Measurements from ENCODE around the gene XAB2.

Gene XAB2

GRCh38 chr19:7622933-7623685 lies 6.2 kb downstream of the XAB2 start:
- TF ChIP-seq CTCF (IDR thresholded peaks at IDR 0.05; ENCODE audit: low read depth, low read length), result no peak
- DNase-seq (ENCODE audit: extremely low read depth, low read depth), result no peak

DNA sequence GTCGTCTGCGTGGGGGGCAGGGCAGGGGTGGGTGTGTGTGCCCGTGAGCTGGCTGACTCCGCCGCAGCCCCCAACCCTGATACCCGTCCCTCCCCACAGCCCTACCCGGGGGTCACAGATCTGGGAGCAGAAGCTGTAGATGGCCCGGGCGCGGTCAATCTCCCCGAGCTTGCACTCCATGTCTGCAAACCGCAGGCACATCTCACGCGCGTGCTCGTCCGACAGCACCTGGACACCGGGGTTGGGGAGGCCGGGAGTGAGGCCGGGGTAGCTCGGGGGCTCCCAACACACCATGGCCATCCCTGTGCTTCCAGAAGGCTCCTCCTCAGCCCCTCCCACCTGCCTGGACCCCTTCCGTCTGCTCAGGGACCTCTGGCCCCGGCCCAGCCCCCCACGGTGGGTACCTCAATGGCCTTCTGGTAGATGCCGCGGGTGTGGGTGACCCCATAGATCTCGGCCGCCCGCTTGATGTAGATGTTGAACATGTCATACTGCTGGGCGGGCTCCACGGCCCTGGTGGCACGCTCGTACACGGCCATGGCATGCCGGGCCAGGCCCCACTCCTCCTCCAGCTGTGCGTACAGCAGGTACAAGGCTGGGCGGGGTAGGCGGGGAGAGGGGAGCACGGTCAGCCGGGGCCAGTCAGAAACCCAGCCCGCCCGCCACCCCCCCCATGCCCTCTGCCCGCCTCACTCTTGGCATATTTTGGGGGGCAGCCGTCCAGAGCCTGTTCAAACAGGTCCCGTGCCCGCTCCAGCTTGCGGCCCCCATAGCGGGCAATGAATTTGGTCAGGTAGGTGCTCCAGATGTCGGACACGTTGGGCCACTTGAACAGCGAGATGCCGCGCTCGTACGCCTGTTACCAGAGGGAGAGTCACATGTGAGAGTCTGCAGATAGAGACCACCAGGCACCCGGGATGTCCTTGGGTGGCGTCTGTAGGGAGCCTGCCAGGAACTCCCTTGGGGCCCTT lies 8.6 kb downstream of the XAB2 start:
- TF ChIP-seq CTCF (IDR thresholded peaks at IDR 0.05; ENCODE audit: low read depth, low read length), result no peak
- DNase-seq (ENCODE audit: extremely low read depth, low read depth), result no peak

DNA sequence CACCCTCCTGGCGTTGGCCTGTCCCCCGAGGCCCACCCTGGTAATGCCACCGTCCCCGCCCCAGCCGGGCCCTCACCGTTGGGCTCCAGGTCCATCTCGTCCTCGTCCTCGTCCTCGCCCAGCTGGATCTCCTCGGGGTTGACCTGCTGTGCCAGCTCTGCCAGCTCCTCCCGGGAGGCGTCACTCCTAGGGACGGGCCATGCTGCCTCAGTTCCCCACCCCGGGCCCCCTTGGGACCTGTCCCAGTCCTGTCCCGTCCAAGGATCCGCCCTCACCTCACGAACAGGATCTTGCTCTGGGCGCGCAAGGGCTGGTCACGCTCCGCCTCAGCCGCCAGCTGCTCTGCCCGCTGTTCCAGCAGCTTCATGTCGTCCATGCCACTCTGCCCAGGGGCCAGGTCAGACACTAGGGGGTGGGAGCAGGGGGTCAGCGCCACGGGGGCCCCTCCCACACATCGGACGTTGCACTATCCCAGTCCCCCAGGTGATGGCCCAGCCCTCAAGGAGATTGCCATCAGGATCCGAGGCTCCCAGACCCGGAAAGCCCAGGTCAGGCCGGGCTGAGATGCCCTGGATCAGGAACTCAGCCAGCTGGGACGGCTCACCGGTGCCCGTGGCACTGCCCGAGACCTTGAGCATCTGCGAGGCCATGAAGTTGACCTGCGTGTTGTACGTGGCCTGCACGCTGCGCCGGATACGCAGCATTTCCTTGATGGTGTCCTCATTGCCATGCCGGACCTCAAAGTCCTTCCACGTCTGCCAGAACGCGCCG lies 9.5 kb downstream of the XAB2 start:
- TF ChIP-seq CTCF (IDR thresholded peaks at IDR 0.05; ENCODE audit: low read depth, low read length), result no peak
- DNase-seq (ENCODE audit: extremely low read depth, low read depth), result no peak

DNA sequence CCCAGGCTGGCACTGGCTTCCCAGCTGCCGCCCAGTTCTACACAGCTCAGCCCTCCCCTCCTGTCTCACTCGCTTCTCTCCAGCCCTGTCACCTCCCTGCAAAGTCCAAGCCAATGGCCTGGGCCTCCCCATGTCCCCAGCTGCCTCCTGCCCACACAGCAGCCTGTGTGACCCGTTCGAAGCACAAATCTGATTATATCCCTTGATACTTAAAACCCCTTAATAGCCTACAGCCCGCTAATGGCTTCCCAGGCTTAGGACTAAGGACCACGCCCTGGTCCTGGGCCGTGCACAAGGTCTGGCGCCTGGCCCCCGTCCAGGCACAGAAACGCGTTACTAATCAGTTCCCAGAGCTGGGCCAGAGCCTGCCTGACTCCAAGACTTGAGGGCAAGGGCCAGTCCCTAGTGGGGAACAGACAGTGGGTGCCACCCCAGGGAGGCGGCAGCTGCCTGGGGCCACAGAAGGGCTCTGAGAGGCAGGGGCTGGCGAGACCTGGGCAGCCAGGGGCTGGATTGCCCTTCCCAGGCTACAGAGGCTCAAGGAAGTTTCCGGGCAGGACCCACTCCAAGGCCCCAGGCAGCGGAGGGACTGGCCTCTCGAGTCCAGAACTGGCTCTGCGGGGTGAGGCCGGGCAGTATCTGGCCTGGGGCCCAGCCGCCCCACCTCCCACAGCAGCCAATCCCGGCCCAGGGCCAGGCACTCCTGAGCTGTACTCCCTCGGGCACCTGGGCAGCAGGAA lies 10.4 kb downstream of the XAB2 start:
- no peak for TF ChIP-seq CTCF (IDR thresholded peaks at IDR 0.05; ENCODE audit: low read depth, low read length)
- no peak for DNase-seq (ENCODE audit: extremely low read depth, low read depth)

DNA sequence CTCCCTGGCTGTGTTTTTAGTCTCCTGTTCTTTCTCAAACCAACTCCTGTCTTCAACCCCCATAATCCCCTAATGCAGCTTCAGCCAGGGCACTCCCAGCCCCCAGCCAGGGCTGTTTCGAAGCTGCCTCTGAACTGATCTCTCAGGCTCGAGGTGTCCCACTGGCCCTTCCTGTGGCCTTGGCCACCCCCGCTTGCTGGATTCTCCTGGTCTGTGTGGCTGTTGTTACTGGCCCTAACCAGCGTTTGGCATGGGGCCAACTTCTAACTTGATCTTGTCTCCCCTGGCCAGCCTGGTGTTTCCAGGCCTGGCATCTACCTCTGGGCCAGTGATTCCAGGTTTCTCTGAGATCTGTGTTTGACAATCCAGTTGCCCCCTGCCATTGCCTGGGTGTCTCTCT lies 11.0 kb downstream of the XAB2 start:
- TF ChIP-seq CTCF (IDR thresholded peaks at IDR 0.05; ENCODE audit: low read depth, low read length), result no peak
- DNase-seq (ENCODE audit: extremely low read depth, low read depth), result no peak

- DNase-seq (ENCODE audit: extremely low read depth, low read depth), result no peak
- TF ChIP-seq CTCF (IDR thresholded peaks at IDR 0.05; ENCODE audit: low read depth, low read length), result no peak
Observed at GRCh38 chr19:7617735-7618134, 11.6 kb downstream of the XAB2 start.
